CD14-positive monocyte (primary cell): ENCODE measurements around the gene KCNQ1. TPM values are rescaled to one million over a fixed set of nuclear protein-coding genes. Genes with fewer than 3 reads are reported as not detected.

Experiments
- DNase-seq, 3 donors: peaks; one replicate each; pipeline ENCODE4 v3.0.0-alpha.2; 2011 to 2022
- H2AFZ ChIP-seq: 2 replicates; pipeline ENCODE4 v1.6.0; 2012; ENCODE audit warnings: mild to moderate bottlenecking, low read depth, low read length, inconsistent platforms; ENCODE audit not compliant: insufficient read depth, poor library complexity, severe bottlenecking
- H3K27ac ChIP-seq, 2 donors: 1 replicate in 1 of 2; 2 replicates in 1 of 2; pipeline ENCODE4 v1.5.1; 2012 to 2013; ENCODE audit warnings: low read length in 2 of 2, control low read depth in 1 of 2, inconsistent platforms in 1 of 2, low read depth in 1 of 2, mild to moderate bottlenecking in 1 of 2
- H3K27me3 ChIP-seq, 2 donors: one replicate each; pipeline versions ENCODE4 v1.6.0 to v1.6.1; 2011 to 2013; ENCODE audit warnings: low read length in 2 of 2; ENCODE audit not compliant: control insufficient read depth in 2 of 2, insufficient read depth in 2 of 2
- H3K36me3 ChIP-seq, 2 donors: replicated peaks in 1 of 2; 1 replicate in 1 of 2; 2 replicates in 1 of 2; pipeline versions ENCODE4 v1.5.1 to v1.6.1; 2012 to 2013; ENCODE audit warnings: low read length in 2 of 2, control low read depth in 1 of 2, inconsistent platforms in 1 of 2, mild to moderate bottlenecking in 1 of 2; ENCODE audit not compliant: insufficient read depth in 2 of 2, control insufficient read depth in 1 of 2
- H3K4me1 ChIP-seq, 2 donors: 1 replicate in 1 of 2; 2 replicates in 1 of 2; pipeline versions ENCODE4 v1.5.1 to v1.6.1; 2012 to 2013; ENCODE audit warnings: low read length in 2 of 2, control low read depth in 1 of 2, inconsistent platforms in 1 of 2, mild to moderate bottlenecking in 1 of 2, moderate library complexity in 1 of 2; ENCODE audit not compliant: insufficient read depth in 2 of 2, control insufficient read depth in 1 of 2
- H3K4me2 ChIP-seq: replicated peaks from 2 replicates; pipeline ENCODE3; 2012; ENCODE audit warnings: low read length, moderate library complexity, mild to moderate bottlenecking; ENCODE audit not compliant: poor library complexity, severe bottlenecking; ENCODE audit errors: extremely low read depth
- H3K4me3 ChIP-seq, 3 experiments: fragments of 200-600 bp in 1 of 3; sonication (generic) in 1 of 3; replicated peaks in 1 of 3; 1 replicate in 2 of 3; 2 replicates in 1 of 3; pipeline ENCODE4 v1.5.1; 2011 to 2013; ENCODE audit warnings: low read length in 3 of 3, mild to moderate bottlenecking in 3 of 3, control low read depth in 2 of 3, low read depth in 2 of 3, inconsistent platforms in 1 of 3, moderate library complexity in 1 of 3
- H3K79me2 ChIP-seq: 2 replicates; pipeline ENCODE4 v1.6.0; 2012; ENCODE audit warnings: mild to moderate bottlenecking, control low read depth, inconsistent platforms, low read length, moderate library complexity; ENCODE audit not compliant: insufficient read depth
- H3K9ac ChIP-seq: 2 replicates; pipeline ENCODE4 v1.6.0; 2017; ENCODE audit warnings: low read length, mild to moderate bottlenecking; ENCODE audit not compliant: insufficient read depth, poor library complexity, severe bottlenecking
- H3K9me3 ChIP-seq, 2 donors: replicated peaks in 1 of 2; 1 replicate in 1 of 2; 2 replicates in 1 of 2; pipeline versions ENCODE4 v1.5.1 to v1.6.1; 2012 to 2013; ENCODE audit warnings: low read length in 2 of 2, control low read depth in 1 of 2; ENCODE audit not compliant: control insufficient read depth in 1 of 2, insufficient read depth in 1 of 2
- H4K20me1 ChIP-seq: 2 replicates; pipeline ENCODE4 v1.6.0; 2012; ENCODE audit warnings: mild to moderate bottlenecking, low read length, control low read depth, moderate library complexity; ENCODE audit not compliant: insufficient read depth
- H3K27ac Mint-ChIP-seq, 7 donors: one replicate each; pipeline ENCODE4 v1.8.0; 2020; ENCODE audit warnings: mild to moderate bottlenecking in 7 of 7, mixed read lengths in 7 of 7, moderate library complexity in 6 of 7, inconsistent platforms in 2 of 7
- H3K27me3 Mint-ChIP-seq, 3 donors: one replicate each; pipeline ENCODE4 v1.8.0; 2021 to 2022; ENCODE audit warnings: low read depth in 3 of 3, mild to moderate bottlenecking in 3 of 3, mixed read lengths in 3 of 3, moderate library complexity in 3 of 3, inconsistent platforms in 1 of 3
- H3K36me3 Mint-ChIP-seq, 2 donors: one replicate each; pipeline ENCODE4 v1.8.0; 2020; ENCODE audit warnings: mixed read lengths in 2 of 2, inconsistent platforms in 1 of 2, mild to moderate bottlenecking in 1 of 2
- H3K4me1 Mint-ChIP-seq: one replicate; pipeline ENCODE4 v1.8.0; 2020; ENCODE audit warnings: mild to moderate bottlenecking, mixed read lengths
- H3K4me3 Mint-ChIP-seq, 2 donors: one replicate each; pipeline ENCODE4 v1.8.0; 2020; ENCODE audit warnings: mild to moderate bottlenecking in 2 of 2, mixed read lengths in 2 of 2, moderate library complexity in 1 of 2
- H3K9me3 Mint-ChIP-seq, 7 donors: one replicate each; pipeline ENCODE4 v1.8.0; 2020 to 2022; ENCODE audit warnings: mixed read lengths in 7 of 7, mild to moderate bottlenecking in 6 of 7, moderate library complexity in 6 of 7, inconsistent platforms in 2 of 7
- CTCF ChIP-seq: fragments of 200-600 bp; IDR thresholded peaks from one replicate; pipeline ENCODE4 v1.8.0; 2022; ENCODE audit warnings: antibody characterized with exemption, mild to moderate bottlenecking
- WGBS: methylation state at CpG from one replicate; pipeline ENCODE4 v1.1.5; 2013; ENCODE audit warnings: missing lambda C conversion rate; ENCODE audit not compliant: insufficient coverage; 5-methylcytosine and 5-hydroxymethylcytosine counted together
- intact Hi-C, 2 donors: fragments of 100-400 bp; cut with micrococcal nuclease; formaldehyde crosslinking; loops; one replicate each; pipeline versions ENCODE4 v1.15.0 to v1.15.1; 2023
- polyA plus RNA-seq, 3 donors: library from polyadenylated mRNA; depleted of rRNA in 1 of 3; unstranded in 2 of 3; stranded (reverse) in 1 of 3; fragments of 300-500 nt in 2 of 3; fragments of >200 nt in 1 of 3; fragmentation: Illumina TruSeq in 2 of 3; gene quantifications; 1 replicate in 2 of 3; 2 replicates in 1 of 3; pipeline ENCODE4 v1.2.3, GENCODE V29; 2012 to 2021

Gene KCNQ1
- polyA plus RNA-seq, 3 donors: 14.9 to 31.8 (median 21.6) TPM

GRCh38 chr11:2512431-2513407 is 67.9 kb downstream of the KCNQ1 start:
- Histone ChIP-seq H3K9me3 (no peaks in the 10 kb centered on the region), H4K20me1 (peaks cover 95% of the 10 kb centered on the region), H3K4me3 (peak overlapping the region in 1 of 3 experiments; percentile 54), H3K27me3 (no peaks in the 10 kb centered on the region), H3K4me2 (peak overlapping the region; percentile 62), H3K79me2 (peaks cover 40% of the 10 kb centered on the region), H3K36me3 (peaks cover 3% of the 10 kb centered on the region in 2 donors), H2AFZ (no peak overlapping the region), H3K9ac (peak overlapping the region; percentile 27), H3K27ac (peak overlapping the region in 1 of 2 donors; percentile 81), H3K4me1 (peaks cover 36 to 46% of the 10 kb centered on the region in 2 donors)
- Mint-ChIP-seq H3K9me3 (no peaks in the 10 kb centered on the region), H3K27me3 (peaks cover 0 to 8% (median 1%) of the 10 kb centered on the region in 3 donors), H3K36me3 (peaks cover 13 to 15% of the 10 kb centered on the region in 2 donors), H3K4me3 (no peak overlapping the region), H3K27ac (peak overlapping the region in 1 of 7 donors; percentile 66), H3K4me1 (peaks cover 45% of the 10 kb centered on the region)
- TF ChIP-seq CTCF: no peak
- 86% methylated on average over 18 of the region's 21 CpGs for WGBS
- DNase-seq: peak in 1 of 3 donors; percentile 2
- intact Hi-C loops: loop anchor here in 1 of 2 donors (5.0 kb wide), 1 partner anchor 45 kb away; no protein-coding TSS in a partner anchor

GRCh38 chr11:2513441-2513840 is 68.6 kb downstream of the KCNQ1 start:
- peaks cover 33% of the 10 kb centered on the region for H3K79me2 ChIP-seq
- H3K4me1 ChIP-seq: peaks cover 36 to 46% of the 10 kb centered on the region in 2 donors
- no peaks in the 10 kb centered on the region for H3K9me3 ChIP-seq
- H3K27me3 ChIP-seq: no peaks in the 10 kb centered on the region
- Mint-ChIP-seq H3K9me3 (no peaks in the 10 kb centered on the region), H3K27ac (no peak overlapping the region), H3K36me3 (peaks cover 17 to 19% of the 10 kb centered on the region in 2 donors), H3K27me3 (peaks cover 0 to 8% (median 1%) of the 10 kb centered on the region in 3 donors), H3K4me1 (peaks cover 40% of the 10 kb centered on the region), H3K4me3 (no peak overlapping the region)
- WGBS: 97% methylated on average over 6 of the region's 6 CpGs
- no peak overlapping the region for H2AFZ ChIP-seq
- peaks cover 3 to 7% of the 10 kb centered on the region in 2 donors for H3K36me3 ChIP-seq
- DNase-seq: peak in 1 of 3 donors; percentile 0
- peaks cover 95% of the 10 kb centered on the region for H4K20me1 ChIP-seq
- no peak for TF ChIP-seq CTCF
- H3K9ac ChIP-seq: no peak overlapping the region
- no peak overlapping the region for H3K4me3 ChIP-seq
- H3K27ac ChIP-seq: no peak overlapping the region
- H3K4me2 ChIP-seq: no peak overlapping the region
- intact Hi-C loops: loop anchor here in 1 of 2 donors (5.0 kb wide), 1 partner anchor 46 kb away; no protein-coding TSS in a partner anchor
